Left lung (tissue), 10 donors: ENCODE measurements around the gene SVIL. TPM values are rescaled to one million over a fixed set of nuclear protein-coding genes. Genes with fewer than 3 reads are reported as not detected.
"Not testable (repeated sequence)": the region's sequence is repeated elsewhere in the genome, so short reads cannot be mapped to it uniquely, and the experiment has no call there.

Source experiments
- ATAC-seq: fragments of 200-7000 bp; cut with Tn5 transposase; one replicate; pipeline ENCODE4 v1.9.1; 2020; ENCODE audit warnings: moderate library complexity
- DNase-seq, 4 donors: peaks; one replicate each; pipeline ENCODE4 v3.0.0-alpha.2; 2013 to 2020
- H3K27ac ChIP-seq, 2 donors: fragments of 200-600 bp; sonication (generic) in 1 of 2; one replicate each; pipeline versions ENCODE4 v1.5.0 to v1.8.0; 2020 to 2021
- H3K27me3 ChIP-seq, 2 donors: fragments of 200-600 bp; sonication (generic) in 1 of 2; one replicate each; pipeline versions ENCODE4 v1.5.0 to v1.8.0; 2020 to 2021
- H3K36me3 ChIP-seq, 2 donors: fragments of 200-600 bp; sonication (generic) in 1 of 2; one replicate each; pipeline versions ENCODE4 v1.5.0 to v1.8.0; 2020 to 2021
- H3K4me1 ChIP-seq, 2 donors: fragments of 200-600 bp; one replicate each; pipeline ENCODE4 v1.8.0; 2021
- H3K4me3 ChIP-seq, 2 donors: fragments of 200-600 bp; sonication (generic) in 1 of 2; one replicate each; pipeline versions ENCODE4 v1.5.0 to v1.8.0; 2020 to 2021; ENCODE audit warnings: mild to moderate bottlenecking in 1 of 2
- H3K9me3 ChIP-seq, 2 donors: fragments of 200-600 bp; sonication (generic) in 1 of 2; one replicate each; pipeline versions ENCODE4 v1.5.0 to v1.8.0; 2020 to 2021
- intact Hi-C, 2 donors: fragments of 100-400 bp; cut with DNase I; formaldehyde crosslinking; loops; one replicate each; pipeline versions ENCODE4 v1.11.2 to v1.14.2; 2022
- polyA plus RNA-seq, 6 donors: library from polyadenylated mRNA; unstranded; fragments of 120-200 nt; gene quantifications; one replicate each; pipeline ENCODE4 v1.2.1, GENCODE V29; 2013; ENCODE audit not compliant: insufficient read length in 6 of 6
- total RNA-seq, 2 donors: library from RNA; stranded (reverse); fragmentation: NEBNext Ultra II Directional; extraction: Animal tissue kit (Norgen Biotek cat#: 25700); gene quantifications; one replicate each; pipeline ENCODE4 v1.2.1, GENCODE V29; 2021
- TF ChIP-seq, protein P1 (sequence below), 2 donors: fragments of 200-600 bp; sonication (generic) in 1 of 2; IDR thresholded peaks; one replicate each; pipeline versions ENCODE4 v1.5.0 to v1.8.0; 2021; ENCODE audit warnings: antibody characterized with exemption in 2 of 2
- donor health status: DM: no; HTN: yes; CAD: no.
- donor health status: DM: no; HTN: no; CAD: no.

The SVIL gene
- total and polyA plus RNA-seq, 8 donors, result 49.3 to 103 (median 54.9) TPM

DNA sequence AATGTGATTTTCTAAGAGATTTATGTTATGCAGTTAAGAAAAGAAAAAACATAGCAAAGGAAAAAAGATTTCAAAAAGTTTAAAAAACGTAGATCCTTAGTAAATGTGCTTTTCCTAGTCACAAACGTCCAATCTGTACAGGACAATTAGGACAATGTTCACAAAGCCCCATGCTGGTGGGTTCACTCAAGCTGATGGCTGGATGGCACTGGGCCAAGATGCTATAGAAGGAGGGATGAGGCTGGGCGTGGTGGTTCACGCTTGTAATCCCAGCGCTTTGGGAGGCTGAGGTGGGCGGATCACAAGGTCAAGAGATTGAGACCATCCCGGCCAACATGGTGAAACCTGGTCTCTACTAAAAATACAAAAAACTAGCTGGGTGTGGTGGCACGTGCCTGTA is 22.1 kb downstream of the SVIL start:
- TF ChIP-seq, protein P1, sequence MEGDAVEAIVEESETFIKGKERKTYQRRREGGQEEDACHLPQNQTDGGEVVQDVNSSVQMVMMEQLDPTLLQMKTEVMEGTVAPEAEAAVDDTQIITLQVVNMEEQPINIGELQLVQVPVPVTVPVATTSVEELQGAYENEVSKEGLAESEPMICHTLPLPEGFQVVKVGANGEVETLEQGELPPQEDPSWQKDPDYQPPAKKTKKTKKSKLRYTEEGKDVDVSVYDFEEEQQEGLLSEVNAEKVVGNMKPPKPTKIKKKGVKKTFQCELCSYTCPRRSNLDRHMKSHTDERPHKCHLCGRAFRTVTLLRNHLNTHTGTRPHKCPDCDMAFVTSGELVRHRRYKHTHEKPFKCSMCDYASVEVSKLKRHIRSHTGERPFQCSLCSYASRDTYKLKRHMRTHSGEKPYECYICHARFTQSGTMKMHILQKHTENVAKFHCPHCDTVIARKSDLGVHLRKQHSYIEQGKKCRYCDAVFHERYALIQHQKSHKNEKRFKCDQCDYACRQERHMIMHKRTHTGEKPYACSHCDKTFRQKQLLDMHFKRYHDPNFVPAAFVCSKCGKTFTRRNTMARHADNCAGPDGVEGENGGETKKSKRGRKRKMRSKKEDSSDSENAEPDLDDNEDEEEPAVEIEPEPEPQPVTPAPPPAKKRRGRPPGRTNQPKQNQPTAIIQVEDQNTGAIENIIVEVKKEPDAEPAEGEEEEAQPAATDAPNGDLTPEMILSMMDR (IDR thresholded peaks at IDR 0.05), result no peak
- intact Hi-C loops, result no loop called here
- Histone ChIP-seq H3K36me3 (peaks cover 0 to 10% of the 10 kb centered on the region in 2 donors), H3K9me3 (peaks cover 0 to 2% of the 10 kb centered on the region in 2 donors), H3K27ac (no peak overlapping the region), H3K27me3 (no peaks in the 10 kb centered on the region), H3K4me3 (no peak overlapping the region), H3K4me1 (peaks cover 1 to 6% of the 10 kb centered on the region in 2 donors)
- no peak for ATAC-seq
- no peak for DNase-seq

DNA sequence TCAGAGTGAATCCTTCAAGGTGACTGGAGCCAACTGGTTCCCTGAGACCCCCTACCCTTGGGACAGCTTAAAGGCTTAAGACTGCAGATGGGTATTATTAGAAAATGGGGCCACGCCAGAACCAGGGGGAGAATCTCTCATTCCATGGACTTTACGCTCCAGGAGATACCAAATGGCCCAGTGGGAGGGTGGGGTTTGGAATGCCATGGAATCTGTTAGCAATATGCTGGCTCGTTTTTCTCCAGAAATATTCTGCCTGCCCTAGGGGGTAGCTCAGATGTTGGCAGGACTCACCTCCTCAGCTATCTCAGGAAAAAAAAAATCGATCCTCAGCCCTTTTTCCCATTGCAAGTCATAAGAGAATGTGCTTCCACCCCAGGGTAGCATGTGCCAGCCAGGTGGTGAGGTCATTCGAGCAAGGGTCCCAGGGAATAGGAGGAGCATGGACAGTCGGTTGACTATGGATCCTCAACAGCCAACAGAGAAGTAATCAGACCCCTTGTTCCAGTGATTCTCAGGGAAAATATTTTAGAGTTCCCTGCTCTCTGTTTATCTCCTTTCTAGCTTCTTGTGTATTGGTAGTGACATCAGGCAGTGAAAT is 22.9 kb downstream of the SVIL start:
- H3K4me1 ChIP-seq, result peaks cover 0 to 6% of the 10 kb centered on the region in 2 donors
- H3K36me3 ChIP-seq, result peaks cover 0 to 10% of the 10 kb centered on the region in 2 donors
- ATAC-seq (no peak), DNase-seq (no peak)
- no peaks in the 10 kb centered on the region for H3K27me3 ChIP-seq
- peaks cover 0 to 2% of the 10 kb centered on the region in 2 donors for H3K9me3 ChIP-seq
- TF ChIP-seq, protein P1 (IDR thresholded peaks at IDR 0.05), result no peak
- no peak overlapping the region for H3K27ac ChIP-seq
- intact Hi-C loops, result no loop called here
- H3K4me3 ChIP-seq, result no peak overlapping the region

DNA sequence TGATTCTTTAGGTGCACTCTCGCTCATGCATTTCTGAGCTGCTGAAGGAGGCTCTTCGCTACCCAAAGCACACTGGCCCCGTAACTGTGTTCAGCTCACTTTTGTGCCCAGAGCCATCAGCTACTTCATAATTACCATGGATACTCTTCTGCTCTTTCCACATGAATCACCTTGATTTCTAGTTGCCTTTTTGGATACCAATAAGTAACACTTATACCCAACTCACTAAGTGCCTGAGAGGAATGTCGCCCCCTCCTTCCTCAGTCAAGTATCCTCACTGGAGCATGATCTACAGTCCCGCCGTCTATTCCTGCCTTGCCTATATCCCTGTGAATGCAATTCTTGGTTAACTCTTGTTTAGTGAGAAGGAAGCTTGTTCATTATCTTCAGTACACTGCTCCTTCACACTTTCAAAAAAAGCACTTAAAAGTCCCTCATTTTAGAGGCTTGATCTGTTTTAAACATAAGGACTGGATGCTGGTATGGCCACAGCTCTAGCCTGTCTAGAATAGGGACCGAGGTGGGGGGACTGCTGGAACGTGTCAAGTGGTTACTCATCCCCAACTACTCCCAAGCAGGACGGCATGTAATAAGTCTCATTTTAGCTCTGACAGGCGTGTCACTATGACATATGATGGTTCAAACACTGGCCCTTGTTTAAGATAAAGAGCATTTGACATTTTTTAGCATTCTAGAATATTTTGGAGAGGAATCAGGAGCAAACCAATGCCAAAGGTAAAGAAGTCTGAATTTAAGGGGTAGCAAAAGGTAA is 23.7 kb downstream of the SVIL start:
- H3K36me3 ChIP-seq, result peaks cover 0 to 10% of the 10 kb centered on the region in 2 donors
- no peak overlapping the region for H3K27ac ChIP-seq
- peaks cover 0 to 2% of the 10 kb centered on the region in 2 donors for H3K9me3 ChIP-seq
- TF ChIP-seq, protein P1 (IDR thresholded peaks at IDR 0.05), result no peak
- H3K4me1 ChIP-seq, result peaks cover 0 to 6% of the 10 kb centered on the region in 2 donors
- ATAC-seq (no peak), DNase-seq (no peak)
- no peaks in the 10 kb centered on the region for H3K27me3 ChIP-seq
- no peak overlapping the region for H3K4me3 ChIP-seq
- intact Hi-C loops, result no loop called here

DNA sequence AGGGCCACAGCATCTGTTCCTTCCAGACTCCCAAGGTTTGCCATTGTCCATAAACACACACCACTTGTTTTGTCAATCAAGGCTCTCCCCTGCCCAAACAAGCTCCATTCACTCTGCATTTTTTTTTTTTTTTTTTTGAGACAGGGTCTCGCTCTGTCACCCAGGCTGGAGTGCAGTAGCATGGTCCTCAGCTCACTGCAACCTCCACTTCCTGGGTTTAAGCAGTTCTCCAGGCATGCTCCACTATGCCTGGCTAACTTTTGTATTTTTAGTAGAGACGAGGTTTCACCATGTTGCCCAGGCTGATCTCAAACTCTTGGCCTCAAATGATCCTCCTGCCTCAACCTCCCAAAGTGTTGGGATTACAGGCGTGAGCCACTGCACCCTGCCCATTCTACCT is 24.4 kb downstream of the SVIL start:
- H3K36me3 ChIP-seq, H3K27me3 ChIP-seq, H3K9me3 ChIP-seq, ATAC-seq, DNase-seq, H3K27ac ChIP-seq, H3K4me1 ChIP-seq, H3K4me3 ChIP-seq, intact Hi-C loops: not testable (repeated sequence)

DNA sequence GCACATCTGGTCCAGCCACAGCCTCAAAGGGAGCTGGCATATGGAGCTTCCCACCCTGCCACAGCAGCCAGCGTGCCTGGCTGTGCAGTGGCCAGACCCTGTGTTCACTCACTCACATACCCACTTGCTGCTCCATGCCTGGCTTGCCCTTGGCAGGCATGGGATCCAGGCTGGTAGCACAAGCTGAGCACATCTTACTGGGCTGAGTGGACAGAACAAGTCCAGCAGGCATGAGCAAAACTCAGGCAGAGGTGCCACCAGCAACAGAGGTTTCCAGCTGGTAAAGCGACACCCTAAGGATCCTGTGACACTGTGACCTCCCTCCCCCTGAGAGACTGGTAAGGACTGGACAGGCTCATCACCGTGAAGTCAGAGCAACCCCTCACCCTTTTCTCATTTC is 25.1 kb downstream of the SVIL start:
- Histone ChIP-seq H3K36me3 (peaks cover 0 to 10% of the 10 kb centered on the region in 2 donors), H3K9me3 (peaks cover 0 to 2% of the 10 kb centered on the region in 2 donors), H3K4me1 (no peaks in the 10 kb centered on the region), H3K4me3 (no peak overlapping the region), H3K27ac (no peak overlapping the region), H3K27me3 (no peaks in the 10 kb centered on the region)
- intact Hi-C loops, result no loop called here
- DNase-seq (no peak), ATAC-seq (no peak)
- TF ChIP-seq, protein P1 (IDR thresholded peaks at IDR 0.05), result no peak
